ENCODE measurements around the gene HDAC4. TPM values are rescaled to one million over a fixed set of nuclear protein-coding genes. Genes with fewer than 3 reads are reported as not detected.

The HDAC4 gene
- total and polyA plus RNA-seq, 9 of the 15 experiments (the other 6 are each of a cell fraction or from before 2014, with no cell fraction given) = 0.11 to 20.2 (median 4.0) TPM

DNA sequence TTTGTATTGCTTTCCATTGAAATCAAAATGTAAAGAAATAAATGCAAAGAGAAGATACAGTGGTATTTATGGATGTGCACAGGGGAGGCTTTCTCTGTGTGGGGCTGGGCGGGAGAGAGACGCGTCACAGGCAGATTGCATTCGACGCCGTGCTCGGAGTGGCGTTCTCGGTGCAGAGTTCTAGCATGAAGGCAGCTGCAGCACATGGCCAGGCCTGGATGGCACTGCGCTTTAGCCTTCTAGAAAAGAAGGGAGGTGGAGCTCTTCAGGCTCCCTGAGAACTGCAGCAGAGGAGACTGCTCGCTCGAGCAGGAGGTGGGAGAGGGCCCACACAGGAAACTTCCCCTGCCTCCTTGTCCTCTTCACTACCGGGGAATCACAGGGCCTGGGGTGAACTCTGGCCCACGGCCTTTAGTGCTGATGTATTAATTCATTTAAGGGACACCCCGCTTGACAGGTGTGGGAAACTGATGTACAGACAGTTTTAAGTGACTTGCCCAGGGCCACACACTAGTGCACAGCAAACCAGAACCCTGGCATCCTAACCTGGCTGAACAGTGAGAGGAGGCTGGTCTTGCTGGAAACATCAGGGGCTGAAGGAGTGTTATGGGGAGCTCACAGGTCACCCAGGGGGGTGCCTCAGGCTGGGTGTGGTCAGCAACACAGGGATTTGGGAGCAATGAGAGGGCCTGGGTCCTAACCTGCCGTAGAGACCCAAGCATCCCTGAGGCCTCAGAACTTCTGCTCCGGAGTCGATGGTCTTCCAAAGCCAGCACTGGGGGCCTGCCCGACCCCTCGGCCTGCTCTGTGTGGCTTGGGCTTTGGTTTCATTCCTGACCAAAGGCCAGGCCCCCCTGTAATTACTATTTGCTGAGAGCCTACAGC is 199.9 kb downstream of the HDAC4 start (continued):
- TF ChIP-seq, protein P1, sequence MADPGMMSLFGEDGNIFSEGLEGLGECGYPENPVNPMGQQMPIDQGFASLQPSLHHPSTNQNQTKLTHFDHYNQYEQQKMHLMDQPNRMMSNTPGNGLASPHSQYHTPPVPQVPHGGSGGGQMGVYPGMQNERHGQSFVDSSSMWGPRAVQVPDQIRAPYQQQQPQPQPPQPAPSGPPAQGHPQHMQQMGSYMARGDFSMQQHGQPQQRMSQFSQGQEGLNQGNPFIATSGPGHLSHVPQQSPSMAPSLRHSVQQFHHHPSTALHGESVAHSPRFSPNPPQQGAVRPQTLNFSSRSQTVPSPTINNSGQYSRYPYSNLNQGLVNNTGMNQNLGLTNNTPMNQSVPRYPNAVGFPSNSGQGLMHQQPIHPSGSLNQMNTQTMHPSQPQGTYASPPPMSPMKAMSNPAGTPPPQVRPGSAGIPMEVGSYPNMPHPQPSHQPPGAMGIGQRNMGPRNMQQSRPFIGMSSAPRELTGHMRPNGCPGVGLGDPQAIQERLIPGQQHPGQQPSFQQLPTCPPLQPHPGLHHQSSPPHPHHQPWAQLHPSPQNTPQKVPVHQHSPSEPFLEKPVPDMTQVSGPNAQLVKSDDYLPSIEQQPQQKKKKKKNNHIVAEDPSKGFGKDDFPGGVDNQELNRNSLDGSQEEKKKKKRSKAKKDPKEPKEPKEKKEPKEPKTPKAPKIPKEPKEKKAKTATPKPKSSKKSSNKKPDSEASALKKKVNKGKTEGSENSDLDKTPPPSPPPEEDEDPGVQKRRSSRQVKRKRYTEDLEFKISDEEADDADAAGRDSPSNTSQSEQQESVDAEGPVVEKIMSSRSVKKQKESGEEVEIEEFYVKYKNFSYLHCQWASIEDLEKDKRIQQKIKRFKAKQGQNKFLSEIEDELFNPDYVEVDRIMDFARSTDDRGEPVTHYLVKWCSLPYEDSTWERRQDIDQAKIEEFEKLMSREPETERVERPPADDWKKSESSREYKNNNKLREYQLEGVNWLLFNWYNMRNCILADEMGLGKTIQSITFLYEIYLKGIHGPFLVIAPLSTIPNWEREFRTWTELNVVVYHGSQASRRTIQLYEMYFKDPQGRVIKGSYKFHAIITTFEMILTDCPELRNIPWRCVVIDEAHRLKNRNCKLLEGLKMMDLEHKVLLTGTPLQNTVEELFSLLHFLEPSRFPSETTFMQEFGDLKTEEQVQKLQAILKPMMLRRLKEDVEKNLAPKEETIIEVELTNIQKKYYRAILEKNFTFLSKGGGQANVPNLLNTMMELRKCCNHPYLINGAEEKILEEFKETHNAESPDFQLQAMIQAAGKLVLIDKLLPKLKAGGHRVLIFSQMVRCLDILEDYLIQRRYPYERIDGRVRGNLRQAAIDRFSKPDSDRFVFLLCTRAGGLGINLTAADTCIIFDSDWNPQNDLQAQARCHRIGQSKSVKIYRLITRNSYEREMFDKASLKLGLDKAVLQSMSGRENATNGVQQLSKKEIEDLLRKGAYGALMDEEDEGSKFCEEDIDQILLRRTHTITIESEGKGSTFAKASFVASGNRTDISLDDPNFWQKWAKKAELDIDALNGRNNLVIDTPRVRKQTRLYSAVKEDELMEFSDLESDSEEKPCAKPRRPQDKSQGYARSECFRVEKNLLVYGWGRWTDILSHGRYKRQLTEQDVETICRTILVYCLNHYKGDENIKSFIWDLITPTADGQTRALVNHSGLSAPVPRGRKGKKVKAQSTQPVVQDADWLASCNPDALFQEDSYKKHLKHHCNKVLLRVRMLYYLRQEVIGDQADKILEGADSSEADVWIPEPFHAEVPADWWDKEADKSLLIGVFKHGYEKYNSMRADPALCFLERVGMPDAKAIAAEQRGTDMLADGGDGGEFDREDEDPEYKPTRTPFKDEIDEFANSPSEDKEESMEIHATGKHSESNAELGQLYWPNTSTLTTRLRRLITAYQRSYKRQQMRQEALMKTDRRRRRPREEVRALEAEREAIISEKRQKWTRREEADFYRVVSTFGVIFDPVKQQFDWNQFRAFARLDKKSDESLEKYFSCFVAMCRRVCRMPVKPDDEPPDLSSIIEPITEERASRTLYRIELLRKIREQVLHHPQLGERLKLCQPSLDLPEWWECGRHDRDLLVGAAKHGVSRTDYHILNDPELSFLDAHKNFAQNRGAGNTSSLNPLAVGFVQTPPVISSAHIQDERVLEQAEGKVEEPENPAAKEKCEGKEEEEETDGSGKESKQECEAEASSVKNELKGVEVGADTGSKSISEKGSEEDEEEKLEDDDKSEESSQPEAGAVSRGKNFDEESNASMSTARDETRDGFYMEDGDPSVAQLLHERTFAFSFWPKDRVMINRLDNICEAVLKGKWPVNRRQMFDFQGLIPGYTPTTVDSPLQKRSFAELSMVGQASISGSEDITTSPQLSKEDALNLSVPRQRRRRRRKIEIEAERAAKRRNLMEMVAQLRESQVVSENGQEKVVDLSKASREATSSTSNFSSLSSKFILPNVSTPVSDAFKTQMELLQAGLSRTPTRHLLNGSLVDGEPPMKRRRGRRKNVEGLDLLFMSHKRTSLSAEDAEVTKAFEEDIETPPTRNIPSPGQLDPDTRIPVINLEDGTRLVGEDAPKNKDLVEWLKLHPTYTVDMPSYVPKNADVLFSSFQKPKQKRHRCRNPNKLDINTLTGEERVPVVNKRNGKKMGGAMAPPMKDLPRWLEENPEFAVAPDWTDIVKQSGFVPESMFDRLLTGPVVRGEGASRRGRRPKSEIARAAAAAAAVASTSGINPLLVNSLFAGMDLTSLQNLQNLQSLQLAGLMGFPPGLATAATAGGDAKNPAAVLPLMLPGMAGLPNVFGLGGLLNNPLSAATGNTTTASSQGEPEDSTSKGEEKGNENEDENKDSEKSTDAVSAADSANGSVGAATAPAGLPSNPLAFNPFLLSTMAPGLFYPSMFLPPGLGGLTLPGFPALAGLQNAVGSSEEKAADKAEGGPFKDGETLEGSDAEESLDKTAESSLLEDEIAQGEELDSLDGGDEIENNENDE (IDR thresholded peaks at IDR 0.05; ENCODE audit: low read depth, low read length) = no peak
- no peak for TF ChIP-seq PHF20 (IDR thresholded peaks at IDR 0.05; ENCODE audit: partially characterized antibody)
